Astrocyte of the cerebellum (primary cell): Measurements from ENCODE around the gene PRODH2.
A peak's percentile ranks its signal among the peaks of the same experiment; 100 is the strongest.
"Not testable (repeated sequence)": the region's sequence is repeated elsewhere in the genome, so short reads cannot be mapped to it uniquely, and the experiment has no call there.

Experiments used
- DNase-seq: peaks from one replicate; pipeline ENCODE4 v3.0.0-alpha.2; 2011; ENCODE audit warnings: low read depth
- H3K4me3 ChIP-seq: 2 replicates; pipeline ENCODE4 v1.5.1; 2011; ENCODE audit warnings: mild to moderate bottlenecking, low read depth, low read length, moderate library complexity
- CTCF ChIP-seq: IDR thresholded peaks from 2 replicates; pipeline ENCODE4 v1.5.1; 2012; ENCODE audit warnings: low read length, low read depth, moderate library complexity, mild to moderate bottlenecking; ENCODE audit errors: missing control alignments
- in situ Hi-C: cut with HindIII; loops from 2 replicates; pipeline ENCODE4 v1.10.0; 2017; ENCODE audit warnings: low sequenced_read_pairs

Gene PRODH2

GRCh38 chr19:35842666-35843272 is 30.1 kb upstream of the PRODH2 start:
- H3K4me3 ChIP-seq = no peak overlapping the region
- no peak for TF ChIP-seq CTCF
- in situ Hi-C loops = no loop called here
- DNase-seq = no peak

- no peak overlapping the region for H3K4me3 ChIP-seq
- no peak for TF ChIP-seq CTCF
- in situ Hi-C loops = no loop called here
These were observed 29.4 kb upstream of the PRODH2 start for GRCh38 chr19:35841961-35842595.

GRCh38 chr19:35836096-35836495 is 23.5 kb upstream of the PRODH2 start:
- not testable (repeated sequence) for H3K4me3 ChIP-seq, DNase-seq
- in situ Hi-C loops = loop anchor here (5.0 kb wide), 1 partner anchor 171 kb away; the partner anchor contains the start of gene SYNE4

More at GRCh38 chr19:35841961-35842595, 29.4 kb upstream of the PRODH2 start:
- DNase-seq = no peak

DNA sequence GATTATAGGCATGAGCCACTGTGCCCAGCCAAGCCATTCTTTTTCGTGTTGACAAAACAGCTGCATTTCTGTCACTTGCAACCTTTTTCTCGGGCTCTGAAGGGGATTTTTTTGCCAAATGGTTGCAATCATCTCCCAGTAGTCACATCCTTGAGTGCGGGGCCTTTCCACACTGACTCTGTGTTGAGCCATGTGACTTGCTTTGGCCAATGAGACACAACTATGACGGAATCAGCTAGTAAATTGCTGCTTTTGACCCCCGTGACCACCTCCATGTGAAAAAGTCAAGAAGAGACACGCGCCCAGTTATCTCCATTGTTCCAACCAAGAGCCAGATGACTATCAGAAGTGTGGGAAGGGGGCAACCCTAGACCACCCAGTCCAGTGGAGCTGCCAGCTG is 21.3 kb upstream of the PRODH2 start:
- DNase-seq = no peak
- H3K4me3 ChIP-seq = no peak overlapping the region
- TF ChIP-seq CTCF = no peak
- in situ Hi-C loops = no loop called here

GRCh38 chr19:35832054-35832453 is 19.4 kb upstream of the PRODH2 start:
- in situ Hi-C loops = no loop called here
- no peak for TF ChIP-seq CTCF
- DNase-seq = no peak
- no peak overlapping the region for H3K4me3 ChIP-seq

GRCh38 chr19:35830986-35831385 is 18.3 kb upstream of the PRODH2 start:
- no peak for TF ChIP-seq CTCF
- no peak for DNase-seq
- no peak overlapping the region for H3K4me3 ChIP-seq
- in situ Hi-C loops = no loop called here

DNA sequence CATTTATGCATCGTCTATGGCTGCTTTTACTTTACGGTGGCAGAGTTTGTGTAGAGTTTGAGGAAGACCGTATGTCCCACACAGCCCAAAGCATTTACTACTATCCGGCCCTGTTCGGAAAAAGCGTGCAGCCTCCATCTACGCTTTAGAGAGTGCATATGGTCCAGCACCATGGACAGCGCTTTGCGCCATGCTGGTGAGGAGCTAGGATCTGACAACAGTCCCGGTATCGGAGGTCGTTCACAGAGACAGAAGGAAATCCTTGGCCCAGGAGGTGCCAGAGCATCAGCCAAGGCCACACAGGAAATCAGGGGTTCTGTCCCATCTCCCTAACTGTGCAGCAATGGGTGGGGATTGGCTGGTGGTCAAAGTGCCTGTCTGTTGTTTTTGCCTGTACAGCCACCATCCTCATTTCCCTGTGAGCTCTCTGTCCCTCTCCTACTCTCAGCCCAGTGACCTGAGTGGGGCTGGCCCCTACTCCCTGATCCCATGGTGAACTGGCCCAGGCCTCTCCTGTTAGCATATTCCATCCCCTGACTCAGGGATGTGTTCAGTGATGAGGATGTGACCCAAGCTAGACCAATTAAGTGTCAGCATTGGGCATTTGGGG is 16.2 kb upstream of the PRODH2 start:
- TF ChIP-seq CTCF = no peak
- in situ Hi-C loops = no loop called here

More for the DNA sequence above, 16.2 kb upstream of the PRODH2 start:
- peak; percentile 53 for DNase-seq
- H3K4me3 ChIP-seq = no peak overlapping the region
